ENCODE results near the gene CROCC2. TPM values are rescaled to one million over a fixed set of nuclear protein-coding genes. Genes with fewer than 3 reads are reported as not detected.

Gene CROCC2
- polyA plus RNA-seq, 1 donor (not counting 4 experiments of a cell fraction or from before 2014, with no cell fraction given), result not detected

GRCh38 chr2:241007880-241008710 is 102.0 kb downstream of the CROCC2 start:
- dilution Hi-C loops (cut with MboI; ENCODE audit: extremely low pct_ligation_motif_present, low sequenced_read_pairs), result no loop called here
- no peak for TF ChIP-seq EZH2 (IDR thresholded peaks at IDR 0.05; ENCODE audit: low read length)
- TF ChIP-seq, protein P1, sequence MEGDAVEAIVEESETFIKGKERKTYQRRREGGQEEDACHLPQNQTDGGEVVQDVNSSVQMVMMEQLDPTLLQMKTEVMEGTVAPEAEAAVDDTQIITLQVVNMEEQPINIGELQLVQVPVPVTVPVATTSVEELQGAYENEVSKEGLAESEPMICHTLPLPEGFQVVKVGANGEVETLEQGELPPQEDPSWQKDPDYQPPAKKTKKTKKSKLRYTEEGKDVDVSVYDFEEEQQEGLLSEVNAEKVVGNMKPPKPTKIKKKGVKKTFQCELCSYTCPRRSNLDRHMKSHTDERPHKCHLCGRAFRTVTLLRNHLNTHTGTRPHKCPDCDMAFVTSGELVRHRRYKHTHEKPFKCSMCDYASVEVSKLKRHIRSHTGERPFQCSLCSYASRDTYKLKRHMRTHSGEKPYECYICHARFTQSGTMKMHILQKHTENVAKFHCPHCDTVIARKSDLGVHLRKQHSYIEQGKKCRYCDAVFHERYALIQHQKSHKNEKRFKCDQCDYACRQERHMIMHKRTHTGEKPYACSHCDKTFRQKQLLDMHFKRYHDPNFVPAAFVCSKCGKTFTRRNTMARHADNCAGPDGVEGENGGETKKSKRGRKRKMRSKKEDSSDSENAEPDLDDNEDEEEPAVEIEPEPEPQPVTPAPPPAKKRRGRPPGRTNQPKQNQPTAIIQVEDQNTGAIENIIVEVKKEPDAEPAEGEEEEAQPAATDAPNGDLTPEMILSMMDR (optimal IDR thresholded peaks at IDR 0.05 in 1 of 3, IDR thresholded peaks at IDR 0.05 in 1 of 3, conservative IDR thresholded peaks at IDR 0.05 in 1 of 3; ENCODE audit: extremely low read depth in 1 of 3, insufficient read depth in 2 of 3, low read length in 3 of 3), result no peak
- no peak overlapping the region for H3K9ac ChIP-seq (ENCODE audit: control insufficient read depth, extremely low read depth, insufficient read depth, low read length)
- FAIRE-seq (no peak), DNase-seq (ENCODE audit: low read depth, low spot score) (no peak)
- no peaks in the 10 kb centered on the region for H3K36me3 ChIP-seq (ENCODE audit: control insufficient read depth in 2 of 2, extremely low read depth in 1 of 2, insufficient read depth in 2 of 2, low read length in 2 of 2)
- H3K27ac ChIP-seq (ENCODE audit: control insufficient read depth, insufficient read depth, low read length), result no peak overlapping the region
- H3K4me3 ChIP-seq (ENCODE audit: control insufficient read depth in 2 of 3, extremely low read depth in 1 of 3, insufficient read depth in 2 of 3, low read depth in 1 of 3, low read length in 3 of 3), result no peak overlapping the region
- H3K4me2 ChIP-seq (ENCODE audit: control insufficient read depth, extremely low read depth, insufficient read depth, low read depth, low read length), result no peak overlapping the region
- H3K79me2 ChIP-seq (ENCODE audit: control insufficient read depth, insufficient read depth, low read length), result no peaks in the 10 kb centered on the region
- H4K20me1 ChIP-seq (ENCODE audit: control insufficient read depth, extremely low read depth, insufficient read depth, low read length), result no peaks in the 10 kb centered on the region
- H3K9me1 ChIP-seq (ENCODE audit: control insufficient read depth, extremely low read depth, insufficient read depth, low read length), result no peaks in the 10 kb centered on the region
- peaks cover 10% of the 10 kb centered on the region for H3K9me3 ChIP-seq (ENCODE audit: control insufficient read depth, low read depth, low read length)
- H2AFZ ChIP-seq (ENCODE audit: control insufficient read depth, low read length), result no peak overlapping the region
- peaks cover 12% of the 10 kb centered on the region for H3K4me1 ChIP-seq (ENCODE audit: control insufficient read depth, extremely low read depth, insufficient read depth, low read length)
- H3K27me3 ChIP-seq (ENCODE audit: control insufficient read depth, extremely low read depth, insufficient read depth, low read length), result peaks cover 22% of the 10 kb centered on the region

GRCh38 chr2:241008711-241009121 is 102.6 kb downstream of the CROCC2 start:
- no peaks in the 10 kb centered on the region for H4K20me1 ChIP-seq (ENCODE audit: control insufficient read depth, extremely low read depth, insufficient read depth, low read length)
- no peaks in the 10 kb centered on the region for H3K36me3 ChIP-seq (ENCODE audit: control insufficient read depth in 2 of 2, extremely low read depth in 1 of 2, insufficient read depth in 2 of 2, low read length in 2 of 2)
- no peak overlapping the region for H3K4me2 ChIP-seq (ENCODE audit: control insufficient read depth, extremely low read depth, insufficient read depth, low read depth, low read length)
- H3K79me2 ChIP-seq (ENCODE audit: control insufficient read depth, insufficient read depth, low read length), result no peaks in the 10 kb centered on the region
- H3K9ac ChIP-seq (ENCODE audit: control insufficient read depth, extremely low read depth, insufficient read depth, low read length), result no peak overlapping the region
- no peaks in the 10 kb centered on the region for H3K9me1 ChIP-seq (ENCODE audit: control insufficient read depth, extremely low read depth, insufficient read depth, low read length)
- peaks cover 3% of the 10 kb centered on the region for H3K9me3 ChIP-seq (ENCODE audit: control insufficient read depth, low read depth, low read length)
- DNase-seq (ENCODE audit: low read depth, low spot score) (no peak), FAIRE-seq (no peak)
- peaks cover 22% of the 10 kb centered on the region for H3K27me3 ChIP-seq (ENCODE audit: control insufficient read depth, extremely low read depth, insufficient read depth, low read length)
- no peak overlapping the region for H3K27ac ChIP-seq (ENCODE audit: control insufficient read depth, insufficient read depth, low read length)
- peaks cover 12% of the 10 kb centered on the region for H3K4me1 ChIP-seq (ENCODE audit: control insufficient read depth, extremely low read depth, insufficient read depth, low read length)
- no peak overlapping the region for H2AFZ ChIP-seq (ENCODE audit: control insufficient read depth, low read length)
- TF ChIP-seq, protein P1 (optimal IDR thresholded peaks at IDR 0.05 in 1 of 3, IDR thresholded peaks at IDR 0.05 in 1 of 3, conservative IDR thresholded peaks at IDR 0.05 in 1 of 3; ENCODE audit: extremely low read depth in 1 of 3, insufficient read depth in 2 of 3, low read length in 3 of 3), result no peak
- no peak for TF ChIP-seq EZH2 (IDR thresholded peaks at IDR 0.05; ENCODE audit: low read length)
- no peak overlapping the region for H3K4me3 ChIP-seq (ENCODE audit: control insufficient read depth in 2 of 3, extremely low read depth in 1 of 3, insufficient read depth in 2 of 3, low read depth in 1 of 3, low read length in 3 of 3)
- dilution Hi-C loops (cut with MboI; ENCODE audit: extremely low pct_ligation_motif_present, low sequenced_read_pairs), result no loop called here

Measured in keratinocyte (primary cell).